ENCODE results near the gene PIK3CD.

GRCh38 chr1:9691691-9692090, 40.2 kb downstream of the PIK3CD start:
- no peak for TF ChIP-seq POLR2A (IDR thresholded peaks at IDR 0.05; ENCODE audit: low read length)
- no peak for TF ChIP-seq GATA1 (IDR thresholded peaks at IDR 0.05; ENCODE audit: low read depth, low read length)

All from erythroblast (primary cell).